Ovary (tissue), 9 donors: Measurements from ENCODE around the gene SLCO2B1. TPM values are rescaled to one million over a fixed set of nuclear protein-coding genes. Genes with fewer than 3 reads are reported as not detected.
A peak's percentile ranks its signal among the peaks of the same experiment; 100 is the strongest.

ENCODE experiments used
- DNase-seq, 5 donors: peaks; one replicate each; pipeline ENCODE4 v3.0.0-alpha.2; 2019 to 2020
- H3K27ac ChIP-seq, 2 donors: fragments of 200-600 bp; one replicate each; pipeline versions ENCODE4 v1.5.1 to v1.8.0; 2019 to 2022
- H3K27me3 ChIP-seq: fragments of 200-600 bp; one replicate; pipeline ENCODE4 v1.8.0; 2022
- H3K36me3 ChIP-seq: fragments of 200-600 bp; sonication (generic); one replicate; pipeline ENCODE4 v1.5.1; 2019
- H3K4me1 ChIP-seq: one replicate; pipeline ENCODE4 v1.8.1; 2013; ENCODE audit warnings: mild to moderate bottlenecking, moderate library complexity; ENCODE audit not compliant: insufficient read depth
- H3K4me3 ChIP-seq: fragments of 200-600 bp; sonication (generic); one replicate; pipeline ENCODE4 v1.5.1; 2017
- H3K9me3 ChIP-seq, 2 donors: fragments of 200-600 bp in 1 of 2; sonication (generic) in 1 of 2; one replicate each; pipeline versions ENCODE4 v1.5.1 to v1.8.1; 2013 to 2019; ENCODE audit warnings: mild to moderate bottlenecking in 1 of 2, moderate library complexity in 1 of 2
- CTCF ChIP-seq, 3 donors: fragments of 450-650 bp in 2 of 3; fragments of 200-600 bp in 1 of 3; IDR thresholded peaks; one replicate each; pipeline versions ENCODE4 v1.5.1 to v1.8.0; 2016 to 2022; ENCODE audit warnings: antibody characterized with exemption in 3 of 3, mild to moderate bottlenecking in 1 of 3
- EP300 ChIP-seq: sonication (generic); formaldehyde crosslinking; IDR thresholded peaks from one replicate; pipeline ENCODE4 v1.6.1; 2017; ENCODE audit warnings: antibody characterized with exemption
- POLR2A ChIP-seq: fragments of 450-650 bp; IDR thresholded peaks from one replicate; pipeline ENCODE4 v1.6.1; 2017; ENCODE audit warnings: antibody characterized with exemption, mild to moderate bottlenecking, moderate library complexity
- WGBS, 3 donors: extraction: QIAGEN DNeasy Blood & Tissue Kit in 1 of 3; methylation state at CpG; one replicate each; pipeline versions ENCODE4 v1.1.5 to v1.1.7; 2013 to 2017; 5-methylcytosine and 5-hydroxymethylcytosine counted together
- intact Hi-C, 4 donors: fragments of 100-400 bp; cut with DNase I; formaldehyde crosslinking; loops; one replicate each; pipeline versions ENCODE4 v1.11.0 to v1.15.1; 2022 to 2023
- polyA plus RNA-seq, 2 donors: library from polyadenylated mRNA; stranded (reverse); fragments of 200-250 nt in 1 of 2; fragments of 350-450 nt in 1 of 2; fragmentation: Illumina TruSeq in 1 of 2; extraction: RNeasy Lipid Tissue Mini Kit (QIAGEN cat#74804) in 1 of 2; gene quantifications; one replicate each; pipeline ENCODE4 v1.2.3, GENCODE V29; 2013 to 2014
- total RNA-seq, 7 donors: library from RNA; depleted of rRNA in 2 of 7; stranded (reverse); fragments of >200 nt in 2 of 7; fragmentation: NEBNext Ultra II Directional in 3 of 7; extraction: Animal tissue kit (Norgen Biotek cat#: 25700) in 3 of 7; gene quantifications; one replicate each; pipeline versions ENCODE4 v1.1.0 to v1.2.4, GENCODE V29; 2016 to 2023
- donor health status: DM: no; HTN: no; CAD: no; lungs with moderate emphysema.
- donor health status: DM: no; HTN: no; CAD: no.
- donor health status: Bipolar disorder and iron deficiency.
- donor health status: DM: yes; HTN: yes; CAD: no.
- donor health status: DM: no; HTN: no; CAD: no.
- donor health status: DM: yes; HTN: yes; CAD: no.

The SLCO2B1 gene
- total and polyA plus RNA-seq, 9 donors: 12.6 to 79.4 (median 21.8) TPM

GRCh38 chr11:75241036-75241905 lies 90.4 kb downstream of the SLCO2B1 start:
- H3K4me3 ChIP-seq: peak overlapping the region; percentile 40
- no peaks in the 10 kb centered on the region for H3K9me3 ChIP-seq
- peak; percentile 37 to 97 (median 93) for TF ChIP-seq CTCF (IDR thresholded peaks at IDR 0.05)
- TF ChIP-seq POLR2A: peak; percentile 10
- TF ChIP-seq EP300: no peak
- H3K36me3 ChIP-seq: no peaks in the 10 kb centered on the region
- peaks cover 4% of the 10 kb centered on the region for H3K4me1 ChIP-seq
- intact Hi-C loops: loop anchor here in 2 of 4 donors (5.0 to 10.0 kb wide), 3 partner anchors 99 to 309 kb away; no protein-coding TSS in a partner anchor
- peak; percentile 68 to 93 (median 76) for DNase-seq
- H3K27ac ChIP-seq: no peak overlapping the region
- WGBS, 3 donors: 0 to 2% (median 1%) methylated on average over 51 to 140 of the region's 140 CpGs
- H3K27me3 ChIP-seq: no peaks in the 10 kb centered on the region

- no peaks in the 10 kb centered on the region for H3K36me3 ChIP-seq
- H3K9me3 ChIP-seq: no peaks in the 10 kb centered on the region
- TF ChIP-seq EP300: no peak
- no peak for TF ChIP-seq POLR2A
- TF ChIP-seq CTCF (IDR thresholded peaks at IDR 0.05): no peak
- H3K27me3 ChIP-seq: no peaks in the 10 kb centered on the region
- no peak for DNase-seq
- no peak overlapping the region for H3K27ac ChIP-seq
- H3K4me1 ChIP-seq: peaks cover 4% of the 10 kb centered on the region
- H3K4me3 ChIP-seq: peak overlapping the region; percentile 40
- WGBS, 3 donors: 3 to 6% (median 5%) methylated on average over 50 to 72 of the region's 72 CpGs
- intact Hi-C loops: loop anchor here in 2 of 4 donors (5.0 to 10.0 kb wide), 3 partner anchors 100 to 310 kb away; no protein-coding TSS in a partner anchor
These were observed 91.2 kb downstream of the SLCO2B1 start for GRCh38 chr11:75241906-75242644.

- Histone ChIP-seq H3K36me3 (no peaks in the 10 kb centered on the region), H3K4me1 (peaks cover 4% of the 10 kb centered on the region), H3K9me3 (no peaks in the 10 kb centered on the region), H3K27me3 (no peaks in the 10 kb centered on the region), H3K4me3 (no peak overlapping the region), H3K27ac (no peak overlapping the region)
- TF ChIP-seq EP300 (no peak), POLR2A (no peak), CTCF (IDR thresholded peaks at IDR 0.05) (no peak)
- DNase-seq: no peak
- WGBS, 3 donors: 82 to 93% (median 89%) methylated on average over 16 of the region's 16 CpGs
- intact Hi-C loops: loop anchor here in 2 of 4 donors (5.0 to 10.0 kb wide), 3 partner anchors 101 to 311 kb away; no protein-coding TSS in a partner anchor
These were observed 92.1 kb downstream of the SLCO2B1 start for GRCh38 chr11:75242722-75243600.
